Measurements from ENCODE around the gene CD200R1. TPM values are rescaled to one million over a fixed set of nuclear protein-coding genes. Genes with fewer than 3 reads are reported as not detected.
"Not testable (repeated sequence)": the region's sequence is repeated elsewhere in the genome, so short reads cannot be mapped to it uniquely, and the experiment has no call there.

The CD200R1 gene
- total RNA-seq, 1 donor = under 0.01 TPM

- TF ChIP-seq CTCF (IDR thresholded peaks at IDR 0.05; ENCODE audit: insufficient read depth, low read depth, low read length) = no peak
- DNase-seq (ENCODE audit: low read depth) = no peak
- H3K4me3 ChIP-seq (ENCODE audit: low read depth, low read length) = no peak overlapping the region
Observed at GRCh38 chr3:112948346-112948838, 26.5 kb downstream of the CD200R1 start.

- H3K4me3 ChIP-seq (ENCODE audit: low read depth, low read length) = no peak overlapping the region
- DNase-seq (ENCODE audit: low read depth) = no peak
- no peak for TF ChIP-seq CTCF (IDR thresholded peaks at IDR 0.05; ENCODE audit: insufficient read depth, low read depth, low read length)
Observed at GRCh38 chr3:112931736-112932521, 43.0 kb downstream of the CD200R1 start.

- H3K4me3 ChIP-seq (ENCODE audit: low read depth, low read length) = no peak overlapping the region
- DNase-seq (ENCODE audit: low read depth) = no peak
- no peak for TF ChIP-seq CTCF (IDR thresholded peaks at IDR 0.05; ENCODE audit: insufficient read depth, low read depth, low read length)
Observed at GRCh38 chr3:112930771-112931170, 44.1 kb downstream of the CD200R1 start.

- no peak for TF ChIP-seq CTCF (IDR thresholded peaks at IDR 0.05; ENCODE audit: insufficient read depth, low read depth, low read length)
- DNase-seq (ENCODE audit: low read depth) = no peak
- no peak overlapping the region for H3K4me3 ChIP-seq (ENCODE audit: low read depth, low read length)
Observed at GRCh38 chr3:112925969-112926368, 48.9 kb downstream of the CD200R1 start.

GRCh38 chr3:112925560-112925959, 49.3 kb downstream of the CD200R1 start:
- TF ChIP-seq CTCF (IDR thresholded peaks at IDR 0.05; ENCODE audit: insufficient read depth, low read depth, low read length) = no peak
- H3K4me3 ChIP-seq (ENCODE audit: low read depth, low read length) = no peak overlapping the region
- no peak for DNase-seq (ENCODE audit: low read depth)

GRCh38 chr3:112919541-112919940, 55.4 kb downstream of the CD200R1 start:
- not testable (repeated sequence) for DNase-seq (ENCODE audit: low read depth); H3K4me3 ChIP-seq (ENCODE audit: low read depth, low read length)

GRCh38 chr3:112908252-112908651, 66.7 kb downstream of the CD200R1 start:
- no peak for DNase-seq (ENCODE audit: low read depth)
- no peak overlapping the region for H3K4me3 ChIP-seq (ENCODE audit: low read depth, low read length)
- no peak for TF ChIP-seq CTCF (IDR thresholded peaks at IDR 0.05; ENCODE audit: insufficient read depth, low read depth, low read length)
